HT-29 (cell line): Measurements from ENCODE around the gene HMX1. TPM values are rescaled to one million over a fixed set of nuclear protein-coding genes. Genes with fewer than 3 reads are reported as not detected.

Source experiments
- DNase-seq: peaks from one replicate; pipeline ENCODE4 v3.0.0-alpha.2; 2015; ENCODE audit warnings: low spot score
- total RNA-seq: library from RNA; depleted of rRNA; stranded (reverse); fragments of >200 nt; shearing (Covaris generic); gene quantifications from 2 replicates; pipeline ENCODE4 v1.2.3, GENCODE V29; 2014

Gene HMX1
- total RNA-seq, 1 experiment from 2014 or later = not detected

DNA sequence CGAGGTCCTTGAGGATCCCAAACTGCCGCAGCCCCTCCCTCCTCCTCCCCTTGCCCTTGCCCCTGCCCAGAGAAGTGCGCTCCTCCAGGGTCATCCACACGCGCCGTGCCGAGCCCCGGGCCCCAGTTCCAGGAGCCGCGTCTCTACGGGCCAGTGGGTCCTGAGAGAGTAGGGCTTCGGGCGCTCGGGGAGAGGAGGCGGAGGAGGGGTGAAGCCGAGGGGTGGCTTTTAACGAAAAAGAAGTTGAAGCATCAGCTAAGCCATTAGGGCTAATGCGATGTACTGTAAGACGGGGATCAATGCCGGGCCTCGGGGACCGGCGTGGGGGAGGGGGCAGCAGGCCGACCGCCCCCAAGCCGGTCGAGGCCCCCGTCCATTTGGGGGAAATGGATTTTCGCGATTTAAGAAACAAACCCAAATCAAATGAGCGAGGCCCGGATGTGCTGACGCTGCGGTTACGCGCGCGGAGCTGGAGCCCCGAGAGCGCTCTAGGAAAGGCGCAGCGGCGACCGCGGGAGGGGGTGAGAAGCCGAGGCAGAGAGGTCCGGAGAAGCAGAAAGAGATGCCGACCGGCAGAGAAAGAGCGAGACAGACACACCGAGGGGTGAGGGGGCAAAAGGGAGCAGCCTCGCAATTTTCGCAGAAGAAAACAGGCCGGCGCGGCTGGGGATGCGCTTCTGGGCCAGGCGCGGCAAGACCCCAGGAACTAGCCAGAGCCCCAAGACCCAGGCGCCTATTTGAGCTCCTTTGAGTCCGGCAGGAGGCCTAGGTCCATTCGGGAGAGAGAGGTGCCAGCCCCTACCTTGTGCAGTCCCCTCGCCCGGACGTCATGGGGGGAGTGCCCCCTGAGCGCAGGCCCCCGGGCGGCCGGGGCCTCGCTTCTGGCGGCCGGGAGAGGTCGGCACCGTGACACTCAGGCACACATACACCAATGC is 13.6 kb downstream of the HMX1 start:
- DNase-seq = no peak

- no peak for DNase-seq
Observed at GRCh38 chr4:8856835-8857621, 14.6 kb downstream of the HMX1 start.

GRCh38 chr4:8855818-8856245 is 15.8 kb downstream of the HMX1 start:
- no peak for DNase-seq

DNA sequence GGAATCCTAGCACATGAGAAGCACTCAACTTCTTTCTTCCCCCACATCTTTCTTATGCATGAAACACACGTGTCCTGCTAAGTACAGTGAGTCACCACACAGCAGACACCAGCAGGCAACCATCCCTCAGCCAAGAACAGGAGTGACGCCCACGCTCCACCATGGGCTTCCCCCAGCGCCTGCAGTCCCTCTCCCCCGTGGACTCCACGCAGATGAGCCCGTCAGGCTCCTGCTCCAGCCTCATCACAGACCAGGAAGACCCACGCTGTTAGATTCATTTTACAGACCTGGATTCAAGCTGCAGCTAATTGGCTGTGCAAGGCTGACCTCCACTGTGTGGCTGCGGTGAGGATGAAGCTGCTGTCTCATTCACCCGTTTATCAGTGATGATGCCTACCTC is 16.7 kb downstream of the HMX1 start:
- no peak for DNase-seq

- no peak for DNase-seq
Observed at GRCh38 chr4:8854016-8854415, 17.6 kb downstream of the HMX1 start.

DNA sequence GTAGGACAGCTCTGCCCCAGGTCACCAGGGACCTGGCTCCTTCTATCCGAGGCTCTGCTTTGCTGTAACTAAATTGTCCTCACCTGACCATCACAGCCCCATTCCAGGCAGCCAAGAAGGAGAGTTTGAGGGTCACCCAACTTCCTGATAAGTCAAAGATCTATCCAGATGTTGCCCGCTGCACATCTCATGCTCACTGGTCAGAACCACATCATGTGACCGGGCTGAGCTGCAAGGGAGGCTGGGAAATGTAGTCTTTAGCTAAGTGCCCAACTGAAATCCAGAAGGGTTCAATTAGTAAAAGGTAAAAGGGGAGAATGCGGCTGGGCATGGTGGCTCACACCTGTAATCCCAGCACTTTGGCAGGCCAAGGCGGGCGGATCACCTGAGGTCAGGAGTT is 18.4 kb downstream of the HMX1 start:
- DNase-seq = no peak

- DNase-seq = no peak
Observed at GRCh38 chr4:8852118-8852704, 19.4 kb downstream of the HMX1 start.

- no peak for DNase-seq
Observed at GRCh38 chr4:8851321-8852117, 20.1 kb downstream of the HMX1 start.

GRCh38 chr4:8850830-8851188 is 20.8 kb downstream of the HMX1 start:
- DNase-seq = no peak

GRCh38 chr4:8850074-8850829 is 21.4 kb downstream of the HMX1 start:
- no peak for DNase-seq

- no peak for DNase-seq
Observed at GRCh38 chr4:8849266-8850073, 22.2 kb downstream of the HMX1 start.

GRCh38 chr4:8848507-8849265 is 23.0 kb downstream of the HMX1 start:
- no peak for DNase-seq

DNA sequence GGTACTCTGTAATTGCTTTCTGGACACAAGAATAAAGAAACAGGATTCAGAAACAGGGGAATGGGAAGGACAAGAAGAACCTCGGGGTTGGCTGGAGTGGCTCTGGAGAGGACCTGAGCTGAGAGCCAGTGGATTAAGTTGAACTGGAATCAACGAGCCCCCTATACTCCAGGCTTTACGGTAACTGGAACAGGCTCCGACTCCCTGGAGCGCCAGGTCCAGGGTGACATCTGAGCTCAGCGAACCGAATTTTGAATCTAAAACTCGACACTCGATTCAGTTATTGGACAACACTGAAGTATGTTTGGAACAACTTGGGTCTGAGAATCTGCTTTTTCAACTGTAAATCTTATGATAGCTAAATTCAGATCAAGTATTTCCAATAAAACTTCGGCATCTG is 23.9 kb downstream of the HMX1 start:
- DNase-seq = no peak

- DNase-seq = no peak
Observed at GRCh38 chr4:8847331-8847730, 24.3 kb downstream of the HMX1 start.

DNA sequence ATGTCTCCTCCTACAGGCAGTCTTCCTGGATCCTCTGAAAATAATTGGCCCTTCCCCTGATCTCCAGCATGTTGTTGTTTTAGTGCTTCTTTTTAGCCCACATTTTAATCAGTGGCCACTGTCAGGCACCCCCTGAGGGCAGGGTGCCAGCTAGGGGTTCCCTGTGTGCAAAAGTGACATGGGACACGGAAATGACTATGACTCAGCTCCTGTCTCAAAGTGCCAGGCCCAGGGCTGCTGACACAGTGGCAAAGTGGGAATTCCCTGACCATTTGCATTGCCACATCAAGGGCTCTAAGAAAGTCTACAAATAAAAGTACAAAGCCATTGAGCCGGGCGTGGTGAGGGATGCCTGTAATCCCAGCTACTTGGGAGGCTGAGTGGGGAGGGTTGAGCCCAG is 24.8 kb downstream of the HMX1 start:
- DNase-seq = no peak

GRCh38 chr4:8846046-8846720 is 25.5 kb downstream of the HMX1 start:
- no peak for DNase-seq

- DNase-seq = no peak
Observed at GRCh38 chr4:8844976-8845690, 26.5 kb downstream of the HMX1 start.

- no peak for DNase-seq
Observed at GRCh38 chr4:8843597-8843996, 28.0 kb downstream of the HMX1 start.
